HEK293T (cell line): ENCODE data around the gene MRPS18B.

Source experiments
- CTCF ChIA-PET: fragments of 350-600 bp; formaldehyde crosslinking; extraction: SDS; loops from one replicate; lab custom pipeline; 2021; ENCODE audit warnings: antibody characterized with exemption, inconsistent platforms; lab: Yijun Ruan, JAX
- POLR2A ChIA-PET: fragments of 350-600 bp; formaldehyde crosslinking; extraction: SDS; loops from one replicate; lab custom pipeline; 2020; ENCODE audit warnings: antibody characterized with exemption, inconsistent platforms; lab: Yijun Ruan, JAX
- DNase-seq: peaks from one replicate; pipeline ENCODE4 v3.0.0; 2012; ENCODE audit warnings: mixed read lengths; ENCODE audit errors: extremely low spot score
- ARNT ChIP-seq: fragments of 450-650 bp; IDR thresholded peaks from 2 replicates; pipeline ENCODE4 v1.6.1; 2017; ENCODE audit warnings: mild to moderate bottlenecking
- BHLHE40 ChIP-seq: fragments of 450-650 bp; IDR thresholded peaks from 2 replicates; pipeline ENCODE4 v1.6.1; 2016; ENCODE audit warnings: mild to moderate bottlenecking, moderate library complexity, borderline replicate concordance
- CTBP1 ChIP-seq: fragments of 450-650 bp; IDR thresholded peaks from 2 replicates; pipeline ENCODE4 v1.6.1; 2016; ENCODE audit warnings: borderline replicate concordance
- ELF4 ChIP-seq: fragments of 450-650 bp; IDR thresholded peaks from 2 replicates; pipeline ENCODE4 v1.6.1; 2017; ENCODE audit warnings: antibody characterized with exemption
- FOXA1 ChIP-seq: fragments of 450-650 bp; IDR thresholded peaks from 2 replicates; pipeline ENCODE4 v1.6.1; 2016; ENCODE audit warnings: mild to moderate bottlenecking
- FOXK2 ChIP-seq: fragments of 450-650 bp; IDR thresholded peaks from 2 replicates; pipeline ENCODE4 v1.6.1; 2016; ENCODE audit warnings: mild to moderate bottlenecking
- FOXM1 ChIP-seq: fragments of 450-650 bp; IDR thresholded peaks from 2 replicates; pipeline ENCODE4 v1.6.1; 2017; ENCODE audit warnings: mild to moderate bottlenecking, borderline replicate concordance
- HDGF ChIP-seq: fragments of 450-650 bp; IDR thresholded peaks from 2 replicates; pipeline ENCODE4 v1.6.1; 2017; ENCODE audit warnings: antibody characterized with exemption, borderline replicate concordance
- L3MBTL2 ChIP-seq: fragments of 450-650 bp; conservative IDR thresholded peaks from 2 replicates; pipeline ENCODE4 v1.6.1; 2016; ENCODE audit warnings: mild to moderate bottlenecking
- LEF1 ChIP-seq: fragments of 450-650 bp; IDR thresholded peaks from 2 replicates; pipeline ENCODE4 v1.6.1; 2017; ENCODE audit warnings: mild to moderate bottlenecking, borderline replicate concordance
- NFRKB ChIP-seq: fragments of 450-650 bp; IDR thresholded peaks from 2 replicates; pipeline ENCODE4 v1.6.1; 2016; ENCODE audit warnings: mild to moderate bottlenecking, moderate library complexity
- PKNOX1 ChIP-seq: fragments of 450-650 bp; IDR thresholded peaks from 2 replicates; pipeline ENCODE4 v1.6.1; 2016
- SP1 ChIP-seq: fragments of 450-650 bp; IDR thresholded peaks from 2 replicates; pipeline ENCODE4 v1.6.1; 2017
- SUZ12 ChIP-seq: fragments of 450-650 bp; IDR thresholded peaks from 2 replicates; pipeline ENCODE4 v1.6.1; 2016; ENCODE audit warnings: mild to moderate bottlenecking
- TARDBP ChIP-seq: fragments of 450-650 bp; IDR thresholded peaks from 2 replicates; pipeline ENCODE4 v1.6.1; 2016
- ZNF384 ChIP-seq: fragments of 450-650 bp; IDR thresholded peaks from 2 replicates; pipeline ENCODE4 v1.6.1; 2016

Gene MRPS18B

GRCh38 chr6:30583921-30584320 is 33.7 kb upstream of the MRPS18B start:
- TF ChIP-seq ZNF384 (no peak), TARDBP (no peak), LEF1 (no peak), HDGF (no peak), FOXM1 (no peak), ARNT (no peak), ELF4 (no peak)
- no peak for DNase-seq
- ChIA-PET CTCF (no interaction called here), POLR2A (interaction anchor here (1.4 to 1.9 kb wide), 2 partner anchors 13 to 29 kb away, joined by 5 to 6 read pairs; partner anchors contain the start of gene ABCF1)

- CTCF ChIA-PET: no interaction called here
- DNase-seq: no peak
- TF ChIP-seq BHLHE40: no peak
- TF ChIP-seq ELF4: no peak
- TF ChIP-seq HDGF: no peak
- TF ChIP-seq TARDBP: no peak
- no peak for TF ChIP-seq ARNT
- POLR2A ChIA-PET: interaction anchor here (1.0 to 2.3 kb wide), 4 partner anchors 10 to 26 kb away, joined by 3 to 17 read pairs (median 5); no protein-coding TSS in a partner anchor
These were observed 27.8 kb upstream of the MRPS18B start for GRCh38 chr6:30589754-30590358.

GRCh38 chr6:30590509-30590908 is 27.1 kb upstream of the MRPS18B start:
- no peak for DNase-seq
- POLR2A ChIA-PET: interaction anchor here (0.6 to 2.3 kb wide), 5 partner anchors 9 to 25 kb away, joined by 3 to 17 read pairs (median 4); no protein-coding TSS in a partner anchor
- TF ChIP-seq FOXM1 (no peak), FOXK2 (no peak), FOXA1 (no peak), LEF1 (no peak), NFRKB (no peak), ARNT (no peak), HDGF (no peak), TARDBP (no peak), ZNF384 (no peak), CTBP1 (no peak), SUZ12 (no peak), SP1 (no peak), ELF4 (no peak), PKNOX1 (no peak), L3MBTL2 (no peak), BHLHE40 (no peak)
- CTCF ChIA-PET: no interaction called here

GRCh38 chr6:30591008-30591407 is 26.6 kb upstream of the MRPS18B start:
- TF ChIP-seq NFRKB (no peak), CTBP1 (no peak), ARNT (no peak), ZNF384 (no peak), FOXA1 (no peak), TARDBP (no peak), ELF4 (no peak), FOXK2 (no peak), FOXM1 (no peak), SP1 (no peak), L3MBTL2 (no peak), PKNOX1 (no peak), LEF1 (no peak), BHLHE40 (no peak), HDGF (no peak), SUZ12 (no peak)
- no peak for DNase-seq
- ChIA-PET POLR2A (interaction anchor here (0.6 to 2.3 kb wide), 5 partner anchors 9 to 55 kb away, joined by 3 to 17 read pairs (median 3); no protein-coding TSS in a partner anchor), CTCF (no interaction called here)

GRCh38 chr6:30592287-30592686 is 25.4 kb upstream of the MRPS18B start:
- ChIA-PET POLR2A (interaction anchor here (0.8 to 1.2 kb wide), 3 partner anchors 21 to 25 kb away, joined by 3 to 5 read pairs (median 3); partner anchors contain the start of genes ABCF1, MRPS18B and PPP1R10), CTCF (no interaction called here)
- TF ChIP-seq FOXM1: no peak
- no peak for TF ChIP-seq BHLHE40
- no peak for TF ChIP-seq LEF1
- no peak for DNase-seq

GRCh38 chr6:30597315-30598144 is 20.1 kb upstream of the MRPS18B start:
- ChIA-PET CTCF (interaction anchor here (0.6 to 2.8 kb wide), 12 partner anchors 10 to 134 kb away, joined by 3 to 18 read pairs (median 4); partner anchors contain the start of gene ABCF1), POLR2A (interaction anchor here (0.8 to 7.0 kb wide), 8 partner anchors 8 to 75 kb away, joined by 3 to 90 read pairs (median 3); partner anchors contain the start of genes ABCF1, DHX16, GNL1 and PRR3)
- peak; percentile 70 for DNase-seq
